GM12873 (cell line): Measurements from ENCODE around the gene AFAP1.

Source experiments
- CTCF ChIP-seq: IDR thresholded peaks from 2 replicates; pipeline ENCODE4 v1.5.1; 2012; ENCODE audit warnings: low read depth, mild to moderate bottlenecking, moderate library complexity, low read length, control low read depth; ENCODE audit not compliant: insufficient read depth; ENCODE audit errors: missing control alignments

Gene AFAP1

GRCh38 chr4:7872264-7872771 is 67.3 kb downstream of the AFAP1 start:
- no peak for TF ChIP-seq CTCF

GRCh38 chr4:7871356-7871755 is 68.3 kb downstream of the AFAP1 start:
- no peak for TF ChIP-seq CTCF

- no peak for TF ChIP-seq CTCF
These were observed 70.7 kb downstream of the AFAP1 start for GRCh38 chr4:7868892-7869471.

- TF ChIP-seq CTCF, result no peak
These were observed 71.3 kb downstream of the AFAP1 start for GRCh38 chr4:7868436-7868775.

- TF ChIP-seq CTCF, result no peak
These were observed 71.8 kb downstream of the AFAP1 start for GRCh38 chr4:7867701-7868435.

- TF ChIP-seq CTCF, result no peak
These were observed 72.5 kb downstream of the AFAP1 start for GRCh38 chr4:7867191-7867590.

GRCh38 chr4:7865533-7865932 is 74.1 kb downstream of the AFAP1 start:
- TF ChIP-seq CTCF, result no peak
